Measurements from ENCODE around the gene RBM43.
A peak's percentile ranks its signal among the peaks of the same experiment; 100 is the strongest.

RBM43 gene

DNA sequence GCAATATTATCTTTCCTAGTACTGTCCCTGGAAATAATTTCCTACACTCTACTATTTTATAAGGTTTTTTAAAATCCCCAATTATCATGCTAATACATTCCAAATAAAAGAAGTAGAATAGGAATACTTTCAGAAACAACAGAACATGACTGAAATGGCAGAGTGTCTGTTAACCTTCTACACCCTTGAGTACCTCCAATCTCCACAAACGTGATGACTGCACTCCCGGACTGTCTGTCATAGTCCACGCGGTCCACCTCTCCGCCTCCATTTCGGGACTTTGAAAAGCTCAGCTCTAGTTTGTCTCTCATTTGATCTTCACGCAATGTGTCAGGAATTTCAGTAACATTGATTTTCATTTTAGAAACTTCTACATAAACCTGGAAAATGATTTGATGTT lies 13.6 kb upstream of the RBM43 start:
- no peak for DNase-seq (ENCODE audit: low spot score)
- POLR2A ChIA-PET (ENCODE audit: low non-redundant PET) = no interaction called here
- TF ChIP-seq, protein P1, sequence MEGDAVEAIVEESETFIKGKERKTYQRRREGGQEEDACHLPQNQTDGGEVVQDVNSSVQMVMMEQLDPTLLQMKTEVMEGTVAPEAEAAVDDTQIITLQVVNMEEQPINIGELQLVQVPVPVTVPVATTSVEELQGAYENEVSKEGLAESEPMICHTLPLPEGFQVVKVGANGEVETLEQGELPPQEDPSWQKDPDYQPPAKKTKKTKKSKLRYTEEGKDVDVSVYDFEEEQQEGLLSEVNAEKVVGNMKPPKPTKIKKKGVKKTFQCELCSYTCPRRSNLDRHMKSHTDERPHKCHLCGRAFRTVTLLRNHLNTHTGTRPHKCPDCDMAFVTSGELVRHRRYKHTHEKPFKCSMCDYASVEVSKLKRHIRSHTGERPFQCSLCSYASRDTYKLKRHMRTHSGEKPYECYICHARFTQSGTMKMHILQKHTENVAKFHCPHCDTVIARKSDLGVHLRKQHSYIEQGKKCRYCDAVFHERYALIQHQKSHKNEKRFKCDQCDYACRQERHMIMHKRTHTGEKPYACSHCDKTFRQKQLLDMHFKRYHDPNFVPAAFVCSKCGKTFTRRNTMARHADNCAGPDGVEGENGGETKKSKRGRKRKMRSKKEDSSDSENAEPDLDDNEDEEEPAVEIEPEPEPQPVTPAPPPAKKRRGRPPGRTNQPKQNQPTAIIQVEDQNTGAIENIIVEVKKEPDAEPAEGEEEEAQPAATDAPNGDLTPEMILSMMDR (conservative IDR thresholded peaks at IDR 0.05; ENCODE audit: low read depth) = no peak
- H3K27ac ChIP-seq = no peak overlapping the region
- CTCF ChIA-PET = no interaction called here

DNA sequence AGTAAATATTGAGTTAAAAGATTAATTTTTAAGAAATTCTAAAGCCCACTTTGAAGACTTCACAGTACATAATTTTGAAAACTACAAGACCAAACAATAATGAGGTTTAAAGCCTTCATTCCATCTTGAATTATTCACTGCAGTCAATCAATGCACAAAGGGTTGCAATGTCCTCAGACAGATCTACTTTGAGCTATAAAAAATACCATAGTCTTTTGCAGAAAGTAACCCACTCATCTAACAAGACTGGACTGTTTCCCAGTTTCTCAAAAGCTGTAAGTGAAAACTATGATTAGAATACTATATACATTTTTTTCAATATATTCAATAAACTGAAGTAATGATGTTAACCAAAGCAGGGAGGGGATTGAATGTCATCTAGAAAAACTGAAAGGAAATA lies 10.2 kb upstream of the RBM43 start:
- TF ChIP-seq, protein P1 (conservative IDR thresholded peaks at IDR 0.05; ENCODE audit: low read depth) = no peak
- DNase-seq (ENCODE audit: low spot score) = no peak
- CTCF ChIA-PET = no interaction called here
- H3K27ac ChIP-seq = no peak overlapping the region
- POLR2A ChIA-PET (ENCODE audit: low non-redundant PET) = no interaction called here

DNA sequence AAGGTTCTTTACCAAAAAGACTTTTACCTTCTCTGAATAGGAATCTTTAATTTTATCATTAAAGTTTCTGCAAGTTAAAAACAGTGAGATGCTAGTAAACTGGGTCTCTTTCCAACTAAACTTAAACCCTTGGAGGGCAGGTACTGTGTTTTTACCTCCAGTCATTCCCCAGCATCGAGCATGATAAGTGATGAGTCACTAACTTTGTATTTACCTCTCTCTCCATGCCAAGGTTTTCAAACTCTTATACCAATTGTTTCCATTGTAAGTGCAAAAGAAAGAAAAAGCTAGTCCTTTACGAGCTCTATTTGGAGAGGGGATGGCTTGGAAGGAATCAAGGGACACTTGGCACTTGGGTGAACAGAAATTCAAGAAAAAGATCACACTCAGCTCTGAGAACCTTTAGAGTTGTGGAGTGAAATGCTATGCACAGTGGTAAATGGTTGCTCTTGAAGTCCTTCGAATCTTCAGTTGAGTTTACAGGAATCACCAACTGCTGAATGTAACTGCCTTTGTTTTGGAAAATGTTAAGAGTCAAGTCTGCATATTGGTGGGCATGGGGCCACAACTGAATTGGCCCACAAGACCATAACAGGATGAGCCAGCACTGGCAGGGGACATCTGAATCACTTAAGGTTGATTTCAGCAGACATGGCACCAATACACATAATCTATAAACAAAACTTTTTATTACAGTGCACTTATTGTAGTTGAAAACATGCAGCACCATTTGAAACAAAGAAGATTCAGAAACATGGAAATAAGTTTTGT lies 8.3 kb upstream of the RBM43 start:
- POLR2A ChIA-PET (ENCODE audit: low non-redundant PET) = no interaction called here
- peak; percentile 26 for DNase-seq (ENCODE audit: low spot score)
- H3K27ac ChIP-seq = no peak overlapping the region
- TF ChIP-seq, protein P1 (conservative IDR thresholded peaks at IDR 0.05; ENCODE audit: low read depth) = no peak
- CTCF ChIA-PET = no interaction called here

DNA sequence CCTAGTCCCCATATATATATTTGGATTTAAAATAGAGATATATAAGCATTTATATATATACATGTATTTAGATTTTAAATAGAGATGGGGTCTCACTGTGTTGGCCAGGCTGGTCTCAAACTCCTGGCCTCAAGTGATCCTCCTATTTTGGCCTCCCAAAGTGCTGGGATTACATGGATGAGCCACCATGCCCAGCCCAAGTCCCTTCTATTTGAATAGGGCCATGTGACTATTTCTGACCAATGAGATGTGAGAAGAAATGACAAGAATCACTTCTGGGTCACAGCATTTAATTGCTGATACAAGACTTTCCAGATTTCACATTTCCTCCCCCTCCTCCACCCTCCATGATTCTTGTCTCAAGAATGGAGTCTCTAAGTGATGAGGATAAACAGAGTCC lies 6.4 kb upstream of the RBM43 start:
- no peak overlapping the region for H3K27ac ChIP-seq
- TF ChIP-seq, protein P1 (conservative IDR thresholded peaks at IDR 0.05; ENCODE audit: low read depth) = no peak
- ChIA-PET CTCF (no interaction called here), POLR2A (ENCODE audit: low non-redundant PET) (no interaction called here)
- no peak for DNase-seq (ENCODE audit: low spot score)

DNA sequence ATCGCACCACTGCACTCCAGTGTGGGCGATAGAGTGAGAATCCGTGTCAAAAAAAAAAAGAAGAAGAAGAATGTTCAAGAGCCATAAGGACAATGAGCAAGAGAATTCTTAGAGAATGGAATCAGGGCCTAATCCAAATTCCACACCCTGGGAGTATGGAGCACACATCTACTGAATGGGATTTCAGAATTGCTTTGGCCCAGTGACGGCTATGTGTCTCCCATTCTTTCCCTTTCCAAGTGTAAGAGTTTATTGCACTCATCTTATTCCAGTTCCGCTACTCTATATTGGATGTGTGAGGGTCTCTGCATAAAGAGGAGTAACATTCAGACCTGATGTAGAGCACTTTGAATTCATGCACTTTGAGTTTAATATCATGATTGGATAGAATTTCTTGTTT lies 5.9 kb upstream of the RBM43 start:
- ChIA-PET POLR2A (ENCODE audit: low non-redundant PET) (no interaction called here), CTCF (no interaction called here)
- H3K27ac ChIP-seq = no peak overlapping the region
- no peak for DNase-seq (ENCODE audit: low spot score)
- TF ChIP-seq, protein P1 (conservative IDR thresholded peaks at IDR 0.05; ENCODE audit: low read depth) = no peak

DNA sequence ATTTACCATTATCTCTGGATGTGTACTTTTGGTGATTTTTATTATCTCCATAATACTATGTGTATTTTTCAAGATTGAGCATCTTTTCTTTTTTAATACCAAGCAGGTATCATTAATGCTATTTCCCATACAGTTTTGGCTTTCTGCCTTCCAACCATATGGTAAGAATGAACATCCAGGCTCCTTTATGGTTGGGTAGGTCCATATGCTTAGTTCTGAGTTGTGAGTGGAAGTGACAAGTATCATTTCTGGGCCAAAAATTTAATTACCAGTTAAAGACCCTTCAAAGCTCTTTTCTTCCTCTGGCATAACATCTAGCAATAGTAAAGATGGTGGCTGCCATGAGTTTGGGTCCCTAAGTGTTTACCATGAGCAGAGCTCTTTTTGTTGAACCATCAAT lies 4.3 kb upstream of the RBM43 start:
- ChIA-PET POLR2A (ENCODE audit: low non-redundant PET) (no interaction called here), CTCF (no interaction called here)
- H3K27ac ChIP-seq = no peak overlapping the region
- TF ChIP-seq, protein P1 (conservative IDR thresholded peaks at IDR 0.05; ENCODE audit: low read depth) = no peak
- no peak for DNase-seq (ENCODE audit: low spot score)

Measured in RWPE1 (cell line).